Measurements from ENCODE around the gene HACD2. TPM values are rescaled to one million over a fixed set of nuclear protein-coding genes. Genes with fewer than 3 reads are reported as not detected.
A peak's percentile ranks its signal among the peaks of the same experiment; 100 is the strongest.

The HACD2 gene
- total RNA-seq, 1 donor from 2014 or later: 35.9 TPM

GRCh38 chr3:123448536-123449101 lies 136.2 kb downstream of the HACD2 start, which contains the start of gene ADCY5:
ADCY5 (minus strand) TSS chr3:123449090; CDS start chr3:123448545, 545 bp downstream.
- TF ChIP-seq EZH2phosphoT487 (IDR thresholded peaks at IDR 0.05) (peak; percentile 88), EZH2 (IDR thresholded peaks at IDR 0.05) (peak; percentile 93), CTCF (IDR thresholded peaks at IDR 0.05) (no peak)
- peak; percentile 61 for DNase-seq (ENCODE audit: low spot score)
- peaks cover 8% of the 10 kb centered on the region for H3K4me1 ChIP-seq
- peaks cover 5% of the 10 kb centered on the region for H4K20me1 ChIP-seq (ENCODE audit: low read depth)
- Mint-ChIP-seq H3K36me3 (peaks cover 3% of the 10 kb centered on the region), H3K4me1 (peaks cover 9% of the 10 kb centered on the region), H3K4me3 (peak within 1 kb of the TSS; percentile 83), H3K27me3 (ENCODE audit: insufficient read depth, low read depth) (peaks cover 44% of the 10 kb centered on the region), H3K9me3 (peaks cover 3% of the 10 kb centered on the region), H3K27ac (no peak within 1 kb of the TSS)
- peak within 1 kb of the TSS; percentile 87 for H3K4me2 ChIP-seq
- no peak within 1 kb of the TSS for H3K9ac ChIP-seq
- H3K27ac ChIP-seq: no peak within 1 kb of the TSS
- H3K79me2 ChIP-seq (ENCODE audit: low read depth): no peaks in the 10 kb centered on the region
- peak within 1 kb of the TSS; percentile 99 for H2AFZ ChIP-seq (replicated peaks)
- H3K4me3 ChIP-seq: peak within 1 kb of the TSS; percentile 85
- no peaks in the 10 kb centered on the region for H3K9me3 ChIP-seq (ENCODE audit: low read depth)
- peaks cover 20% of the 10 kb centered on the region for H3F3A ChIP-seq (ENCODE audit: low read depth)
- H3K36me3 ChIP-seq: no peaks in the 10 kb centered on the region
- H3K27me3 ChIP-seq: peaks cover 94% of the 10 kb centered on the region

GRCh38 chr3:123447749-123448517 lies 136.9 kb downstream of the HACD2 start:
- H3K4me2 ChIP-seq: peak overlapping the region; percentile 87
- peaks cover 87% of the 10 kb centered on the region for H3K27me3 ChIP-seq
- H3K27ac Mint-ChIP-seq: no peak overlapping the region

GRCh38 chr3:123447416-123447748 lies 137.5 kb downstream of the HACD2 start:
- Histone ChIP-seq H3K4me3 (no peak overlapping the region), H3K79me2 (ENCODE audit: low read depth) (no peaks in the 10 kb centered on the region), H3K4me2 (no peak overlapping the region), H3K9me3 (ENCODE audit: low read depth) (no peaks in the 10 kb centered on the region), H3K27me3 (peaks cover 81% of the 10 kb centered on the region), H4K20me1 (ENCODE audit: low read depth) (peaks cover 5% of the 10 kb centered on the region), H2AFZ (replicated peaks) (no peak overlapping the region), H3K36me3 (no peaks in the 10 kb centered on the region), H3K9ac (no peak overlapping the region), H3F3A (ENCODE audit: low read depth) (peaks cover 20% of the 10 kb centered on the region), H3K4me1 (peaks cover 8% of the 10 kb centered on the region), H3K27ac (no peak overlapping the region)
- Mint-ChIP-seq H3K27me3 (ENCODE audit: insufficient read depth, low read depth) (peaks cover 40% of the 10 kb centered on the region), H3K27ac (no peak overlapping the region), H3K4me3 (peak overlapping the region; percentile 82), H3K4me1 (peaks cover 12% of the 10 kb centered on the region), H3K36me3 (peaks cover 3% of the 10 kb centered on the region), H3K9me3 (peaks cover 3% of the 10 kb centered on the region)
- no peak for DNase-seq (ENCODE audit: low spot score)
- TF ChIP-seq CTCF (IDR thresholded peaks at IDR 0.05): no peak
- no peak for TF ChIP-seq EZH2 (IDR thresholded peaks at IDR 0.05)

More at GRCh38 chr3:123447749-123448517, 136.9 kb downstream of the HACD2 start:
- DNase-seq (ENCODE audit: low spot score): peak; percentile 82
- H3K4me3 ChIP-seq: peak overlapping the region; percentile 85
- Mint-ChIP-seq H3K36me3 (peaks cover 3% of the 10 kb centered on the region), H3K4me3 (peak overlapping the region; percentile 57), H3K4me1 (peaks cover 12% of the 10 kb centered on the region), H3K27me3 (ENCODE audit: insufficient read depth, low read depth) (peaks cover 40% of the 10 kb centered on the region), H3K9me3 (peaks cover 3% of the 10 kb centered on the region)
- H2AFZ ChIP-seq (replicated peaks): peak overlapping the region; percentile 99
- no peaks in the 10 kb centered on the region for H3K36me3 ChIP-seq
- H3K79me2 ChIP-seq (ENCODE audit: low read depth): no peaks in the 10 kb centered on the region
- peaks cover 5% of the 10 kb centered on the region for H4K20me1 ChIP-seq (ENCODE audit: low read depth)
- no peaks in the 10 kb centered on the region for H3K9me3 ChIP-seq (ENCODE audit: low read depth)
- peaks cover 20% of the 10 kb centered on the region for H3F3A ChIP-seq (ENCODE audit: low read depth)
- H3K4me1 ChIP-seq: peaks cover 8% of the 10 kb centered on the region
- no peak overlapping the region for H3K9ac ChIP-seq
- TF ChIP-seq CTCF (IDR thresholded peaks at IDR 0.05) (peak; percentile 35), EZH2 (IDR thresholded peaks at IDR 0.05) (no peak)
- no peak overlapping the region for H3K27ac ChIP-seq
